SK-N-SH treated with all-trans-retinoic acid at 6 μM for 48 hours (cell line): Measurements from ENCODE around the gene UNKL.

ENCODE experiments used
- ATAC-seq: fragments of 200-7000 bp; cut with Tn5 transposase; 3 replicates; pipeline ENCODE4 v1.9.1; 2020; ENCODE audit warnings: mild to moderate bottlenecking, moderate library complexity
- ARNTL ChIP-seq: fragments of 450-650 bp; formaldehyde crosslinking; IDR thresholded peaks from 2 replicates; pipeline ENCODE4 v1.5.0; 2020; ENCODE audit warnings: low read depth, mild to moderate bottlenecking, moderate library complexity, borderline replicate concordance
- BACH2 ChIP-seq: fragments of 250-450 bp; sonication (Bioruptor Pico); IDR thresholded peaks from 2 replicates; pipeline ENCODE4 v1.9.0; 2021; ENCODE audit warnings: mild to moderate bottlenecking, borderline replicate concordance
- ESRRG ChIP-seq: fragments of 250-450 bp; sonication (Bioruptor Pico); IDR thresholded peaks from 2 replicates; pipeline ENCODE4 v1.6.1; 2021; ENCODE audit warnings: mild to moderate bottlenecking
- GLIS3 ChIP-seq: fragments of 250-450 bp; sonication (Bioruptor Pico); IDR thresholded peaks from 2 replicates; pipeline ENCODE4 v1.5.0; 2020; ENCODE audit warnings: mild to moderate bottlenecking, moderate library complexity
- ISL1 ChIP-seq: fragments of 250-450 bp; sonication (Bioruptor Pico); IDR thresholded peaks from 2 replicates; pipeline ENCODE4 v2.1.2; 2022; ENCODE audit warnings: mild to moderate bottlenecking, moderate library complexity
- OSR1 ChIP-seq: fragments of 250-450 bp; sonication (Bioruptor Pico); IDR thresholded peaks from 2 replicates; pipeline ENCODE4 v1.8.0; 2022; ENCODE audit warnings: moderate library complexity, mild to moderate bottlenecking, inconsistent platforms
- PPARA ChIP-seq: fragments of 250-450 bp; sonication (Bioruptor Pico); IDR thresholded peaks from 2 replicates; pipeline ENCODE4 v1.5.0; 2020; ENCODE audit warnings: mild to moderate bottlenecking, borderline replicate concordance
- RARB ChIP-seq: fragments of 250-450 bp; sonication (Bioruptor Pico); IDR thresholded peaks from 2 replicates; pipeline ENCODE4 v1.8.0; 2021; ENCODE audit warnings: mild to moderate bottlenecking, moderate library complexity
- SNAI2 ChIP-seq: fragments of 250-450 bp; sonication (Bioruptor Pico); IDR thresholded peaks from 2 replicates; pipeline ENCODE4 v1.5.0; 2020; ENCODE audit warnings: mild to moderate bottlenecking, moderate library complexity
- TCF4 ChIP-seq: fragments of 250-450 bp; sonication (Bioruptor Pico); IDR thresholded peaks from 2 replicates; pipeline ENCODE4 v1.8.0; 2021; ENCODE audit warnings: mild to moderate bottlenecking, moderate library complexity, borderline replicate concordance
- TOX ChIP-seq: fragments of 250-450 bp; sonication (Bioruptor Pico); IDR thresholded peaks from 2 replicates; pipeline ENCODE4 v1.8.0; 2021; ENCODE audit warnings: mild to moderate bottlenecking, moderate library complexity, borderline replicate concordance
- TSHZ2 ChIP-seq: fragments of 250-450 bp; sonication (Bioruptor Pico); IDR thresholded peaks from 2 replicates; pipeline ENCODE4 v1.5.0; 2020; ENCODE audit warnings: mild to moderate bottlenecking, moderate library complexity
- ZFP3 ChIP-seq: fragments of 250-450 bp; sonication (Bioruptor Pico); IDR thresholded peaks from 2 replicates; pipeline ENCODE4 v1.5.0; 2020; ENCODE audit warnings: mild to moderate bottlenecking, moderate library complexity
- ZFP30 ChIP-seq: fragments of 450-650 bp; formaldehyde crosslinking; IDR thresholded peaks from 2 replicates; pipeline ENCODE4 v1.5.0; 2022; ENCODE audit warnings: mild to moderate bottlenecking, moderate library complexity
- ZNF565 ChIP-seq: fragments of 450-650 bp; formaldehyde crosslinking; conservative IDR thresholded peaks from 2 replicates; pipeline ENCODE4 v1.5.0; 2020; ENCODE audit warnings: low read depth, mild to moderate bottlenecking, moderate library complexity
- ZNF70 ChIP-seq: fragments of 450-650 bp; formaldehyde crosslinking; IDR thresholded peaks from 2 replicates; pipeline ENCODE4 v1.5.0; 2020; ENCODE audit warnings: mild to moderate bottlenecking, moderate library complexity
- ZNF8 ChIP-seq: fragments of 450-650 bp; formaldehyde crosslinking; IDR thresholded peaks from 2 replicates; pipeline ENCODE4 v1.5.0; 2020; ENCODE audit warnings: mild to moderate bottlenecking, moderate library complexity
- TF ChIP-seq, protein P1 (sequence below): fragments of 250-450 bp; sonication (Bioruptor Pico); IDR thresholded peaks from 2 replicates; pipeline ENCODE4 v1.5.1; 2020; ENCODE audit warnings: low read depth, mild to moderate bottlenecking, moderate library complexity
- TF ChIP-seq, protein P2 (sequence below): fragments of 250-450 bp; sonication (Bioruptor Pico); IDR thresholded peaks from 2 replicates; pipeline ENCODE4 v1.8.0; 2020; ENCODE audit warnings: mild to moderate bottlenecking, moderate library complexity, borderline replicate concordance
- TF ChIP-seq, protein P3 (sequence below): fragments of 250-450 bp; sonication (Bioruptor Pico); IDR thresholded peaks from 2 replicates; pipeline ENCODE4 v1.8.0; 2021; ENCODE audit warnings: low read depth, mild to moderate bottlenecking, moderate library complexity, borderline replicate concordance

The UNKL gene

DNA sequence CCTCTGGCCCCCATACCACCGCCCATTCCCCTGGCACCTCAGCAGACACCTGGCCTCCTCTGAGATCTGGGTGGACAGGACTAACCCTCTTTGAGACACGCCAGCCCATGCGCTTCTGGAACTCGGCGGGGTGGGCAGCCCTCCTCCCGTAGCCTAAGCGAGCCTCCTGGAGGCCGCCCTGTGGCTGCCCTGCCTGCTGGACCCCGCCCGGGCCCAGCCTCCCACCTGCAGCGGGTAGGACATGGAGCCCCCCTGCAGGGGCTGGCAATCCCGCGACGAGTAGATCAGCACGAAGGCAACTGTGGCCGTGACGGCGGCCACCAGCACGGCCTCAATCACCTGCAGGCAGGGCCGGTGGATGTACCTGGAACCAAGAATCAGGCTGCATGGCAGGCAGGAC lies 38.0 kb upstream of the UNKL start:
- TF ChIP-seq, protein P1, sequence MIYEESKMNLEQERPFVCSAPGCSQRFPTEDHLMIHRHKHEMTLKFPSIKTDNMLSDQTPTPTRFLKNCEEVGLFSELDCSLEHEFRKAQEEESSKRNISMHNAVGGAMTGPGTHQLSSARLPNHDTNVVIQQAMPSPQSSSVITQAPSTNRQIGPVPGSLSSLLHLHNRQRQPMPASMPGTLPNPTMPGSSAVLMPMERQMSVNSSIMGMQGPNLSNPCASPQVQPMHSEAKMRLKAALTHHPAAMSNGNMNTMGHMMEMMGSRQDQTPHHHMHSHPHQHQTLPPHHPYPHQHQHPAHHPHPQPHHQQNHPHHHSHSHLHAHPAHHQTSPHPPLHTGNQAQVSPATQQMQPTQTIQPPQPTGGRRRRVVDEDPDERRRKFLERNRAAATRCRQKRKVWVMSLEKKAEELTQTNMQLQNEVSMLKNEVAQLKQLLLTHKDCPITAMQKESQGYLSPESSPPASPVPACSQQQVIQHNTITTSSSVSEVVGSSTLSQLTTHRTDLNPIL (CRISPR knock-in tag), result no peak
- TF ChIP-seq, protein P2, sequence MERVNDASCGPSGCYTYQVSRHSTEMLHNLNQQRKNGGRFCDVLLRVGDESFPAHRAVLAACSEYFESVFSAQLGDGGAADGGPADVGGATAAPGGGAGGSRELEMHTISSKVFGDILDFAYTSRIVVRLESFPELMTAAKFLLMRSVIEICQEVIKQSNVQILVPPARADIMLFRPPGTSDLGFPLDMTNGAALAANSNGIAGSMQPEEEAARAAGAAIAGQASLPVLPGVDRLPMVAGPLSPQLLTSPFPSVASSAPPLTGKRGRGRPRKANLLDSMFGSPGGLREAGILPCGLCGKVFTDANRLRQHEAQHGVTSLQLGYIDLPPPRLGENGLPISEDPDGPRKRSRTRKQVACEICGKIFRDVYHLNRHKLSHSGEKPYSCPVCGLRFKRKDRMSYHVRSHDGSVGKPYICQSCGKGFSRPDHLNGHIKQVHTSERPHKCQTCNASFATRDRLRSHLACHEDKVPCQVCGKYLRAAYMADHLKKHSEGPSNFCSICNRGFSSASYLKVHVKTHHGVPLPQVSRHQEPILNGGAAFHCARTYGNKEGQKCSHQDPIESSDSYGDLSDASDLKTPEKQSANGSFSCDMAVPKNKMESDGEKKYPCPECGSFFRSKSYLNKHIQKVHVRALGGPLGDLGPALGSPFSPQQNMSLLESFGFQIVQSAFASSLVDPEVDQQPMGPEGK (CRISPR knock-in tag), result no peak
- TF ChIP-seq ZNF8 (CRISPR knock-in tag), result no peak
- no peak for TF ChIP-seq TSHZ2
- TF ChIP-seq OSR1, result no peak
- TF ChIP-seq ZNF565 (CRISPR knock-in tag), result no peak
- no peak for TF ChIP-seq ZFP30 (CRISPR knock-in tag)
- TF ChIP-seq, protein P3, sequence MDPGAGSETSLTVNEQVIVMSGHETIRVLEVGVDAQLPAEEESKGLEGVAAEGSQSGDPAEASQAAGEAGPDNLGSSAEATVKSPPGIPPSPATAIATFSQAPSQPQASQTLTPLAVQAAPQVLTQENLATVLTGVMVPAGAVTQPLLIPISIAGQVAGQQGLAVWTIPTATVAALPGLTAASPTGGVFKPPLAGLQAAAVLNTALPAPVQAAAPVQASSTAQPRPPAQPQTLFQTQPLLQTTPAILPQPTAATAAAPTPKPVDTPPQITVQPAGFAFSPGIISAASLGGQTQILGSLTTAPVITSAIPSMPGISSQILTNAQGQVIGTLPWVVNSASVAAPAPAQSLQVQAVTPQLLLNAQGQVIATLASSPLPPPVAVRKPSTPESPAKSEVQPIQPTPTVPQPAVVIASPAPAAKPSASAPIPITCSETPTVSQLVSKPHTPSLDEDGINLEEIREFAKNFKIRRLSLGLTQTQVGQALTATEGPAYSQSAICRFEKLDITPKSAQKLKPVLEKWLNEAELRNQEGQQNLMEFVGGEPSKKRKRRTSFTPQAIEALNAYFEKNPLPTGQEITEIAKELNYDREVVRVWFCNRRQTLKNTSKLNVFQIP, result no peak
- no peak for TF ChIP-seq ZNF70 (CRISPR knock-in tag)
- TF ChIP-seq TCF4 (CRISPR knock-in tag), result no peak
- TF ChIP-seq SNAI2 (CRISPR knock-in tag), result no peak
- no peak for TF ChIP-seq TOX (CRISPR knock-in tag)
- TF ChIP-seq BACH2 (CRISPR knock-in tag), result no peak
- no peak for TF ChIP-seq ARNTL (CRISPR knock-in tag)
- TF ChIP-seq ZFP3, result no peak
- TF ChIP-seq RARB (CRISPR knock-in tag), result no peak
- ATAC-seq, result no peak

DNA sequence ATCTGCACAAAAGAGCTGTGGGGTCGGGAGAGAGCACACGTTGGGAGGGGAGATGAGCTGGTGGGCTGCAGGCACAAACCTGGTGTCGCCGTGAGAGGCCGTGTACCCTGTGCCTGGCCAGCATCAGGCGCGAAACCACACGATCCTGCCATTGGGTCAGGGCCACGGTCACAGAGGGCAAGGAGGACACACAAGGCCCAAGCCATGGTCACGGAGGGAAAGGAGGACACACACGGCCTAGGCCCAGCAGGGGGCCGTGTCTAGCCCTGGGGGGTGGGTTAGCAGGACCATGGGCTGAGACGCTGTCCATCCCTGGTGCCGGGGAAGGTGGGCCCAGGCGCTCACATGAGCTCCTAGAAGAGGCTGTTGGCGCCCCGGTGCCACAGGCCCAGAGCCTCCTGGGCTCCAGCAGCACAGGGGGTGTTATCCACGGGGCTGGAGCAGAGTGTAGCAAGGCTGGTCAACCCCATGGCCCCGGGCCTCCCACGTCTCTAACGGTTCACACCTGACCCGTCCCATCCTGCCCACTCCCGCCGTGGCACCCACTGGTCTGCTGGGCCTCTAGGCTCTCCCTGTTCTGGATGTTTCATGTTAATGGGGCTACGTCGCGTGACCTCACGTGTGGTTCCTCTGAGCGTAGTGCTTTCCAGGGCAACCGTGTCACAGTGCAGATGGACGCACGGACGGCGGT lies 37.3 kb upstream of the UNKL start:
- no peak for TF ChIP-seq PPARA (CRISPR knock-in tag)
- TF ChIP-seq, protein P3, result no peak
- no peak for TF ChIP-seq RARB (CRISPR knock-in tag)
- TF ChIP-seq ARNTL (CRISPR knock-in tag), result no peak
- TF ChIP-seq ESRRG (CRISPR knock-in tag), result no peak
- TF ChIP-seq TCF4 (CRISPR knock-in tag), result no peak
- TF ChIP-seq, protein P2 (CRISPR knock-in tag), result no peak
- no peak for TF ChIP-seq TSHZ2
- TF ChIP-seq TOX (CRISPR knock-in tag), result no peak
- no peak for TF ChIP-seq OSR1
- TF ChIP-seq ZFP3, result no peak
- TF ChIP-seq, protein P1 (CRISPR knock-in tag), result no peak
- TF ChIP-seq ZNF565 (CRISPR knock-in tag), result no peak
- no peak for TF ChIP-seq ISL1
- TF ChIP-seq ZNF70 (CRISPR knock-in tag), result no peak
- no peak for TF ChIP-seq ZFP30 (CRISPR knock-in tag)
- TF ChIP-seq GLIS3 (CRISPR knock-in tag), result no peak
- TF ChIP-seq ZNF8 (CRISPR knock-in tag), result no peak
- TF ChIP-seq, all 23 proteins: peak for 0
- no peak for ATAC-seq
